ENCODE measurements around the gene GNB1. TPM values are rescaled to one million over a fixed set of nuclear protein-coding genes. Genes with fewer than 3 reads are reported as not detected.
A peak's percentile ranks its signal among the peaks of the same experiment; 100 is the strongest.
"Not testable (repeated sequence)": the region's sequence is repeated elsewhere in the genome, so short reads cannot be mapped to it uniquely, and the experiment has no call there.

The GNB1 gene
- polyA plus RNA-seq, 3 donors = 278 to 310 (median 280) TPM

DNA sequence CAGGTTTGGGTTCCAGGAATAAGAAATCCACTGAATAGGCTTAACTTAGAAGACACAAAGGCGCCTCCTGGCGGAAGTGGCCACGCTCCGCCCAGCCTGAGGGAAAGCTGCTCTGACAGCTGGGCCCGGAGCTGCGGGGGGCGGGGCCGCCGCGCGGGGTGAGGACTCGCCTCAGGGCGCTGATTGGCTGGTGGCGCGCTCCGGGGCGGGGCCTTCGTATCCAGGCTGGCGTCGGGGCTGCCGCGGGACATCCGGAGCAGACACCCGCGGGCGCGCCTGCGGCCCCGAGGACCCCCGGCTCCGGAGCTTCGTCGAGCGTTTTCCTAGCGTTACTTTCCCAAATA, 144.3 kb downstream of the GNB1 start:
- not testable (repeated sequence) for DNase-seq (ENCODE audit: extremely low read depth in 1 of 11, low read depth in 9 of 11, low spot score in 4 of 11)

DNA sequence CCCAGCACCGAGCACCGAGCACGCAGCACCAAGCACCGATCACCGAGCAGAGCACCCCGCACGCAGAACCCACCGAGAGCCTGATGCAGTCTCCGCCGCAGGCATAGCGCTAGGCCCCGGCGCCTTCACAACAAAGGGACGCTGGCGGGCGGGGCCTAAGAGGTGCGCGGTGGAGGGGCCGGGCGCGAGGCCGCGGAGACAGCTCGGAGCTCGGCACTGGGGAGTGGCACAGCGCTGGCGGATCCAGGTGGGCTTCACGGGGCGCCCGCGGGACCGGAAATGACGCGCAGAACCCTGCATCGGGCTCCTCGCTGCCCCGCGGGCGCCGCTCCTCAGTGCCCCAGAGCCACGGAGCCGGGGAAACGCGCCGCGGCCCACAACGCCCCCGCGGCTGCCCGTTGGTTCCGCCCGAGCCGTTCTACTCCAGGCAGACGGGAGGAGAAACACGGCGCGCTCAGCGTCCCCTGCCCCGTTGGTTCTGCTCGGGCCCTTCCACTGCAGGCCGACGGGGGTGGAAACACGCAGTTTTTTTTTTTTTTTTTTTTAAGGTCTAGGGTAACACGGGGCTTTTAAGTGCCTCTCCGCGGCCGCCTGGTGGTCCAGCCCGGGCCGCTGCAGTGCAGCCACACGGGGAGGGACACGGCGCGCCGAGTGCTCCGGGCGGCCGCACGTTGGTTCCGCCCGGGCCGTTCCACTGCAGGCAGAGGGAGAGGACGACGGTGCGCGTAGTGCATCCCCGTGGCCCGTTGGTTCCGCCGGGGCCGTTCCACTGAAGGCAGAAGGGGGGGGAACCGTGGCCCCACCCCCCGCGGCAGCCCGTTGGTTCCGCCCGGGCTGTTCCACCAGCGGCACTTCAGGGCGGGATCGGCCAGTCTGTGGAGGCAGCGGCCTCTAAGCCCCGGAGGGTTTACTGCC, 145.0 kb downstream of the GNB1 start:
- peak in 9 of 11 donors; percentile 11 to 64 (median 51) for DNase-seq (ENCODE audit: extremely low read depth in 1 of 11, low read depth in 9 of 11, low spot score in 4 of 11)

DNA sequence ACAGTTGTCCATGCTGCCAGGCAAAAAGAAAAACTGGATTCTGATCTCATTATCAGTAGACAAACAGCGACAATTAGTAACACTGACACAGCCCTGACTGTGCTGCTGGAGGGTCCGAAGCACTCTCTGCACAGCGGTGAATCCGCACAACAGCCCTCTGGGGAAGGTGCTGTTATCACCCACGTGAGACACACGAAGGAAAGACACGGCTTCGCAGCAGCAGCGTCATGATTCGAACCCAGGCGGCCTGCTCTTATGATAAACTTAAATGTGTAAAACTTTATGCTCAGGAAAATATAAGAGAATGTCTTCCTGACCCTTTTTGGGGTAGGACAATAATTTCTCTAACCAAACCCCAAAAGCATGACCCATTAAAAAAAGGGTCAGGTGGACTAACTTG, 148.4 kb downstream of the GNB1 start:
- not testable (repeated sequence) for DNase-seq (ENCODE audit: extremely low read depth in 1 of 11, low read depth in 9 of 11, low spot score in 4 of 11)

GRCh38 chr1:1741013-1741412, 149.9 kb downstream of the GNB1 start:
- not testable (repeated sequence) for DNase-seq (ENCODE audit: extremely low read depth in 1 of 11, low read depth in 9 of 11, low spot score in 4 of 11)

DNA sequence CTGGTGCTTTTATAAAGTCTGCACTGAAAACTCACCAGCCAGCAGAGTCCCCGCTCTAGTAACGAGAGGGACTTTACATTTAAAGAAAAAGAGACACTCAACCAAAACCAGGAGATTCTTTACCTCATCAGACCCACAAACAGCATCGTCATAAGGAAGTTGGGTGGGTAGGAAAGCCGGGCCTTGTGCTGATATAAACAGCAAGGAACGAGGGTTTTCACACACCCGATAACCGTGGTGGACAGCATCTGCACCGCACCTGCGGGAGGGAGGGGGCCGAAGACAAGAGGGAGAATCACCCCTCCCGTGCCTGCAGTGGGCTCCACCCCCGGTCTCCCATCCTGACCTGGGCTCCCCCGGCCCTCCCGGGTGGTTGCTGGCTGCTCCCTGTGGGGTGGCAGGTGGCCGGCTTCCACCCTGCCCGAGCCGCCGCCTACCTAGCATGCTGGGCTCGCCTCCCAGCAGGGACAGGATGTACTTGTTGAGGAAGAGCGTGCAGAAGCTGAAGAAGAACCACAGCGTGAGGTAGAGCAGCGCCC, 152.0 kb downstream of the GNB1 start:
- DNase-seq (ENCODE audit: extremely low read depth in 1 of 11, low read depth in 9 of 11, low spot score in 4 of 11) = not testable (repeated sequence)

DNA sequence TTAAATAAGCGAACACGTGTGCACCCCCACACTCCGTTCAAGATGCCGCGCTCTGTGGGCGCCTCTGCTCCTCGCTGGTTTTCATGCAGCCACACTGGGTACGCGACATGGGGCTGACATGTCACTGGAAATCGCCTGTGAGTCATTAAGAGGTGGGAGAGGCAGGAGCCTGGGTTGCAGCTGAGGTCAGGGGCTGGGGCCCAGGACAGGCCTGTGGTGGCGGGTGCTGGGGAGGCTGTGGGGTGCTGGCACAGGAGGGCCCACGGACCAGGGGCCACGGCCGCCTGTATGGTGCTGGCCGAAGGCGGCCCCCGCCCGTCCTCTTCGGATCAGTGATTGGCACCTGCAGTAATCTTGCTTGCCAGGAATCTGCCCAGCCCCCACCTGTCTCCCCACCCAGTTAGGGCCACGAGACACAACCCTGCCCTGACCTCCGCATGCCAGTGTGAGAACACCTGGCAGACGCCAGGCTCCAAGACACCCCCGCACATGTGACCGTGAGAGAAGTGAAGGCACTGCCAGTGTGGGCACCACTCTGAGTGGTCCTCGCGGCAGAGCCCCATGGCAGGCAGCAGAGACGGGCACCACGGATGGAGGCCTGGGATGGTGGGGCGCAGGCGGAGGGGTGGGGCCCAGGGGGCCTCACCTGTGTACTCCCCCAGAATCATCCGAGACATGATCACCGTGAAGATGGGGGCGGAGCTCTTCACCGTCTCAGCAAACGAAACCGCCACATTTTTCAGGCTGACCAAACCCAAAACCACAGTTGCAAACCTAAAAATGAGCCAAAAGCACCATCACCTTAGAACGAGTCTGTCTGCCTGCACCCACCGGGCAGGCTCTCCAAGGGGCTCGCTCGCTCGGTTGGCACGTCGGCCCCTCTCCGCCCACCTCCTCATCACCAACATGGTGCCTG, 153.0 kb downstream of the GNB1 start:
- not testable (repeated sequence) for DNase-seq (ENCODE audit: extremely low read depth in 1 of 11, low read depth in 9 of 11, low spot score in 4 of 11)

Other genes starting within 250 kb of the GNB1 start
- 10 to 100 TPM; 37.7 to 45.5 (median 42.4) TPM for gene CDK11B, start 232.1 kb downstream of the GNB1 start, polyA plus RNA-seq (ENCODE audit: insufficient read length in 3 of 3)
- gene SLC35E2B, start 198.3 kb downstream of the GNB1 start, polyA plus RNA-seq (ENCODE audit: insufficient read length in 3 of 3) = 10 to 100 TPM; 66.8 to 81.4 (median 67.8) TPM
- gene CDK11A, start 166.7 kb downstream of the GNB1 start, polyA plus RNA-seq (ENCODE audit: insufficient read length in 3 of 3) = 10 to 100 TPM; 28.4 to 41.3 (median 38.4) TPM
- gene NADK, start 112.6 kb downstream of the GNB1 start, polyA plus RNA-seq (ENCODE audit: insufficient read length in 3 of 3) = 10 to 100 TPM; 40.2 to 53.0 (median 52.3) TPM
- under 1 TPM; 0.36 to 0.73 (median 0.72) TPM for gene CALML6, start 24.2 kb upstream of the GNB1 start, polyA plus RNA-seq (ENCODE audit: insufficient read length in 3 of 3)
- gene TMEM52, start 28.2 kb upstream of the GNB1 start, polyA plus RNA-seq (ENCODE audit: insufficient read length in 3 of 3) = 1 to 10 TPM; 1.1 to 1.4 (median 1.2) TPM
- gene CFAP74, start 112.7 kb upstream of the GNB1 start, polyA plus RNA-seq (ENCODE audit: insufficient read length in 3 of 3) = 1 to 10 TPM in 1 of 3 donors, under 1 TPM in 2; 0.52 to 1.2 (median 0.96) TPM
- 1 to 10 TPM in 2 of 3 donors, under 1 TPM in 1; 0.64 to 1.7 (median 1.4) TPM for gene GABRD, start 128.3 kb upstream of the GNB1 start, polyA plus RNA-seq (ENCODE audit: insufficient read length in 3 of 3)
- 10 to 100 TPM; 29.5 to 36.9 (median 34.5) TPM for gene PRKCZ, start 159.3 kb upstream of the GNB1 start, polyA plus RNA-seq (ENCODE audit: insufficient read length in 3 of 3)